NT2/D1 (cell line): ENCODE results near the gene OR51M1.

Source experiments
- SUZ12 ChIP-seq: IDR thresholded peaks from 2 replicates; pipeline ENCODE4 v1.6.1; 2011; ENCODE audit not compliant: insufficient read length, insufficient read depth; ENCODE audit errors: extremely low read depth
- YY1 ChIP-seq: IDR thresholded peaks from 2 replicates; pipeline ENCODE4 v1.6.1; 2011; ENCODE audit not compliant: insufficient read length, insufficient read depth
- ZNF274 ChIP-seq: IDR thresholded peaks from 2 replicates; pipeline ENCODE4 v1.6.1; 2011; ENCODE audit warnings: mild to moderate bottlenecking, low read depth, low read length

- no peak for TF ChIP-seq YY1
- TF ChIP-seq ZNF274 = no peak
- no peak for TF ChIP-seq SUZ12
These were observed 39.5 kb downstream of the OR51M1 start for GRCh38 chr11:5423131-5423530.
